Endodermal cell (in vitro differentiated cells): ENCODE measurements around the gene GRM8. TPM values are rescaled to one million over a fixed set of nuclear protein-coding genes. Genes with fewer than 3 reads are reported as not detected.

Source experiments
- DNase-seq: peaks from one replicate; pipeline ENCODE4 v3.0.0-alpha.2; 2017
- H3K27ac ChIP-seq: 2 replicates; pipeline ENCODE4 v1.5.1; 2013; ENCODE audit warnings: mild to moderate bottlenecking, low read depth, low read length, moderate library complexity
- H3K27me3 ChIP-seq: 2 replicates; pipeline ENCODE4 v1.6.1; 2013; ENCODE audit warnings: mild to moderate bottlenecking, low read length, moderate library complexity; ENCODE audit not compliant: insufficient read depth, control insufficient read depth, poor library complexity, severe bottlenecking
- H3K36me3 ChIP-seq: 2 replicates; pipeline ENCODE4 v1.7.0; 2013; ENCODE audit warnings: mild to moderate bottlenecking, low read length, moderate library complexity; ENCODE audit not compliant: control insufficient read depth, insufficient read depth
- H3K4me1 ChIP-seq: one replicate; pipeline ENCODE4 v1.7.0; 2013; ENCODE audit warnings: low read length; ENCODE audit not compliant: control insufficient read depth, insufficient read depth
- H3K4me3 ChIP-seq: 2 replicates; pipeline ENCODE4 v1.5.1; 2013; ENCODE audit warnings: mild to moderate bottlenecking, low read length, moderate library complexity
- H3K9ac ChIP-seq: 2 replicates; pipeline ENCODE4 v1.6.1; 2013; ENCODE audit warnings: mild to moderate bottlenecking, low read length, moderate library complexity; ENCODE audit not compliant: poor library complexity, severe bottlenecking; ENCODE audit errors: extremely low read depth
- H3K9me3 ChIP-seq: 2 replicates; pipeline ENCODE4 v1.6.1; 2013; ENCODE audit warnings: mild to moderate bottlenecking, low read length, moderate library complexity; ENCODE audit not compliant: control insufficient read depth
- H3K27ac Mint-ChIP-seq: 2 replicates; pipeline ENCODE4 v1.8.0; 2020; ENCODE audit warnings: mixed read lengths
- H3K27me3 Mint-ChIP-seq: 2 replicates; pipeline ENCODE4 v1.8.0; 2021; ENCODE audit warnings: mild to moderate bottlenecking, mixed read lengths; ENCODE audit not compliant: insufficient read depth
- H3K36me3 Mint-ChIP-seq: 2 replicates; pipeline ENCODE4 v1.8.0; 2020; ENCODE audit warnings: low read depth, mixed read lengths
- H3K4me1 Mint-ChIP-seq: 2 replicates; pipeline ENCODE4 v1.8.0; 2020; ENCODE audit warnings: mixed read lengths
- H3K4me3 Mint-ChIP-seq: 2 replicates; pipeline ENCODE4 v1.8.0; 2020; ENCODE audit warnings: mild to moderate bottlenecking, moderate library complexity, mixed read lengths
- H3K9me3 Mint-ChIP-seq: 2 replicates; pipeline ENCODE4 v1.8.0; 2020; ENCODE audit warnings: mild to moderate bottlenecking, mixed read lengths
- WGBS, 2 experiments: methylation state at CpG; one replicate each; pipeline versions ENCODE4 v1.1.5 to v1.1.7; 2013; ENCODE audit warnings: missing lambda C conversion rate in 2 of 2, mixed read lengths in 1 of 2; ENCODE audit not compliant: insufficient coverage in 1 of 2, insufficient read length in 1 of 2; 5-methylcytosine and 5-hydroxymethylcytosine counted together
- total RNA-seq, 2 donors: library from RNA; stranded (reverse); fragmentation: NEBNext Ultra II Directional in 1 of 2; extraction: Animal tissue kit (Norgen Biotek cat#: 25700) in 1 of 2; gene quantifications; 2 replicates in 1 of 2; 3 replicates in 1 of 2; pipeline ENCODE4 v1.2.1, GENCODE V29; 2021
- TF ChIP-seq, protein P1 (sequence below): fragments of 200-600 bp; sonication (generic); conservative IDR thresholded peaks from 2 replicates; pipeline ENCODE4 v1.5.0; 2021; ENCODE audit warnings: antibody characterized with exemption, mild to moderate bottlenecking

Gene GRM8
- total RNA-seq, 2 donors from 2014 or later: 0.93 to 2.0 TPM

DNA sequence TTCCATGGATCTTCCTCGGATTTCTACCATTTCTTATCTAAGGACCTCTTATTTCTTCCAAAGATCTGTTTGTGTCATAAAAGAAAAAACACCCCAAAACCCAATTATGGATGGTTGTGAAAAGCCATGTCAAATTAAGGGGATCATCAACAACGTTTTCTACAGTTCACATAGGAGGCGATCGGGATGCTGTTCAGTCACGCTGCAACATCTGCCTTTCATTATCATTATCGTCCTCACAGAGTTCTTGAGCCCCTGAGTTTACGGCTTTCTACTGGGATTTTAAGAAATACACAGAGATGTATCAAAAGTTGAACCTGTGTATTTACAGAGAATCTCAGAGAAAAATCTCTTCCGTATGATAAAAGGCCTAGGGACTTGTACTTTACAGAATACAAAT is 101.4 kb downstream of the GRM8 start:
- H3K27ac Mint-ChIP-seq: no peak overlapping the region
- H3K4me3 Mint-ChIP-seq: no peak overlapping the region
- no peak for DNase-seq
- 92 to 93% methylated on average over 7 to 8 of the region's 8 CpGs for WGBS, 2 experiments
- TF ChIP-seq, protein P1, sequence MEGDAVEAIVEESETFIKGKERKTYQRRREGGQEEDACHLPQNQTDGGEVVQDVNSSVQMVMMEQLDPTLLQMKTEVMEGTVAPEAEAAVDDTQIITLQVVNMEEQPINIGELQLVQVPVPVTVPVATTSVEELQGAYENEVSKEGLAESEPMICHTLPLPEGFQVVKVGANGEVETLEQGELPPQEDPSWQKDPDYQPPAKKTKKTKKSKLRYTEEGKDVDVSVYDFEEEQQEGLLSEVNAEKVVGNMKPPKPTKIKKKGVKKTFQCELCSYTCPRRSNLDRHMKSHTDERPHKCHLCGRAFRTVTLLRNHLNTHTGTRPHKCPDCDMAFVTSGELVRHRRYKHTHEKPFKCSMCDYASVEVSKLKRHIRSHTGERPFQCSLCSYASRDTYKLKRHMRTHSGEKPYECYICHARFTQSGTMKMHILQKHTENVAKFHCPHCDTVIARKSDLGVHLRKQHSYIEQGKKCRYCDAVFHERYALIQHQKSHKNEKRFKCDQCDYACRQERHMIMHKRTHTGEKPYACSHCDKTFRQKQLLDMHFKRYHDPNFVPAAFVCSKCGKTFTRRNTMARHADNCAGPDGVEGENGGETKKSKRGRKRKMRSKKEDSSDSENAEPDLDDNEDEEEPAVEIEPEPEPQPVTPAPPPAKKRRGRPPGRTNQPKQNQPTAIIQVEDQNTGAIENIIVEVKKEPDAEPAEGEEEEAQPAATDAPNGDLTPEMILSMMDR: no peak
- no peaks in the 10 kb centered on the region for H3K27me3 Mint-ChIP-seq
- Histone ChIP-seq H3K27ac (no peak overlapping the region), H3K9me3 (no peaks in the 10 kb centered on the region), H3K4me3 (no peak overlapping the region), H3K36me3 (no peaks in the 10 kb centered on the region), H3K9ac (no peak overlapping the region), H3K27me3 (no peaks in the 10 kb centered on the region), H3K4me1 (no peaks in the 10 kb centered on the region)
- peaks cover 10% of the 10 kb centered on the region for H3K4me1 Mint-ChIP-seq
- no peaks in the 10 kb centered on the region for H3K36me3 Mint-ChIP-seq
- no peaks in the 10 kb centered on the region for H3K9me3 Mint-ChIP-seq

DNA sequence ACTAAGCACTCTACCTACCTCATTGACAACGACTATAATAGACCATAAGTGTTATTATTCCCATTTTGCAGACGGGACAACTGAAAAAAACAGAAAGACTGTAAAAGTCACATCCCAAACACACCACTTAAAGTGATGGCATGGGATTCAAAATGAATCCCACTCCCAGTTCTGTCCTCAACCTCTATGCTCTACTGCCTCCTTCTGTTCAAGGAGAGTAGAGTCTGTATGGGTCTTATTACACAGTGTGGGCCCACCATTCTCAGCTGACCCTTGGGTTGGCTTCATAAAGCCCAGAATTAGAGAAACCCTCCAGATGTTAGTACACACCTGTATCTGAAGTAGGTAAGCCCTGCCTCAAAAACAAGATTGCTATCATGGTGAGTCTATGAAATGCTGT is 102.2 kb downstream of the GRM8 start:
- Mint-ChIP-seq H3K36me3 (no peaks in the 10 kb centered on the region), H3K27me3 (no peaks in the 10 kb centered on the region), H3K4me1 (peaks cover 10% of the 10 kb centered on the region), H3K4me3 (no peak overlapping the region), H3K9me3 (no peaks in the 10 kb centered on the region), H3K27ac (no peak overlapping the region)
- DNase-seq: peak; percentile 44
- 76% methylated on average over 2 of the region's 2 CpGs; no CpG with 5 or more reads in 1 of the 2 experiments for WGBS, 2 experiments
- TF ChIP-seq, protein P1: peak; percentile 81
- no peak overlapping the region for H3K27ac ChIP-seq
- no peak overlapping the region for H3K4me3 ChIP-seq
- H3K4me1 ChIP-seq: no peaks in the 10 kb centered on the region
- H3K9me3 ChIP-seq: no peaks in the 10 kb centered on the region
- H3K9ac ChIP-seq: no peak overlapping the region
- H3K27me3 ChIP-seq: no peaks in the 10 kb centered on the region
- H3K36me3 ChIP-seq: no peaks in the 10 kb centered on the region

DNA sequence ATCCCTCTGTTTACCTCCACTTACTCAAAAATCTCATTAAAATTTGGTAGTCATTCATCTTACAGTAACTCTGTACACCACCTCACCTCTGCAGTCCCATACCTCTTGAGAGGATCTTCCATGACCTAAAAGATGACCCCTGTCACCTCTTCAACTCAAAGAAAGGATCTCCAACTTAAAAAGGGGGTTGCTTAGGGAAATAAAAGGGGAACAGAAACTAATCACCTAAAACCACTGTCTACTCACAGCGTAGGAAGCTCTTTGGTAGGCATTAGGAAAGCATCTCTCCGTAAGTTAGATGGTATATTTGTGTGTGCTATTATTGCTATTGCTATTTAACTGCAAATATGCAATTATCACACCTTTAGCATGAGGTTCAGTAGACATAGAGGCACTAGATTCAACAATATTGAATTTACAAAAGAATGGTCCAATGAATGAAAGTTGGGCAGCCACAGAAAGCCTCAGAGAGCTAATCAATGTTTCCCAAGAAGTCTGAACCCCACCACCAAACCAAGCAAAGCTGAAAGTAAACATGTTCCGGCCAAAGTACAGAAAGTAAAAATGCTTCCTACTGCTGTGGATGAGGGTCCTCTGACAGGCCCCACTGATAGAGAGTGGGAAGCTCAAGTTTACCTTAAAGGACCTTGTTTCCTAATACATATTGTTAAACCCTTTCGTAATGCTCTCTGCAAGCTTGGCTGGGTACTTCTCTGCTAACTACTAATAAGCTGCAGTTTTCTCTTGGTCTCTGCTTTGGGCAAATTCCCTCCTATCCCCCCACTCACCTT is 105.8 kb downstream of the GRM8 start:
- Histone ChIP-seq H3K4me1 (no peaks in the 10 kb centered on the region), H3K27ac (no peak overlapping the region), H3K9ac (no peak overlapping the region), H3K36me3 (no peaks in the 10 kb centered on the region), H3K9me3 (no peaks in the 10 kb centered on the region), H3K27me3 (no peaks in the 10 kb centered on the region), H3K4me3 (no peak overlapping the region)
- Mint-ChIP-seq H3K36me3 (no peaks in the 10 kb centered on the region), H3K27me3 (no peaks in the 10 kb centered on the region), H3K4me3 (no peak overlapping the region), H3K27ac (no peak overlapping the region), H3K9me3 (no peaks in the 10 kb centered on the region), H3K4me1 (peaks cover 5% of the 10 kb centered on the region)
- WGBS, 2 experiments: 88 to 95% methylated on average over 2 of the region's 4 CpGs
- TF ChIP-seq, protein P1: no peak
- no peak for DNase-seq
